Right forelimb (tissue), 1 donor: ENCODE results near the gene NIF3L1.
"Not testable (repeated sequence)": the region's sequence is repeated elsewhere in the genome, so short reads cannot be mapped to it uniquely, and the experiment has no call there.

Experiments used
- DNase-seq: peaks from one replicate; pipeline ENCODE4 v3.0.0-alpha.2; 2018

The NIF3L1 gene

GRCh38 chr2:200873560-200873959 is 15.6 kb upstream of the NIF3L1 start:
- DNase-seq = no peak

DNA sequence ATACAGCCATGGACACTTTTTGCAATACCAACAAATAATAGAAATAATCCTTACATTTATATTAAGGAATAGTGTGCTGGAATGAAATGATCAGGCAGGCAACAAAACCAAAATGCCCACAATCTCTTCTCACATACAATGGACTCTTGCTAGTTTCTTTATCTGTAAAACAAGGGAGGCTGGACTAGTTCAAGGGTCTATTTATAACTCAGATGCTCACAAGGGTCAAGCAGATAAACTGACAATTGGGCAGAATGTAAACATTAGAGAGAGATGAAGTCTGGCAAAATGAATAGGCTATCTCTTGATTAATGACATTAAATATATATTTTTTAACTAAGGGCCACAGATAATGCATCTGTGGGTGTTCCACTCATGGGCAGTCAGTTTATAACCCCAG is 11.7 kb upstream of the NIF3L1 start:
- no peak for DNase-seq

DNA sequence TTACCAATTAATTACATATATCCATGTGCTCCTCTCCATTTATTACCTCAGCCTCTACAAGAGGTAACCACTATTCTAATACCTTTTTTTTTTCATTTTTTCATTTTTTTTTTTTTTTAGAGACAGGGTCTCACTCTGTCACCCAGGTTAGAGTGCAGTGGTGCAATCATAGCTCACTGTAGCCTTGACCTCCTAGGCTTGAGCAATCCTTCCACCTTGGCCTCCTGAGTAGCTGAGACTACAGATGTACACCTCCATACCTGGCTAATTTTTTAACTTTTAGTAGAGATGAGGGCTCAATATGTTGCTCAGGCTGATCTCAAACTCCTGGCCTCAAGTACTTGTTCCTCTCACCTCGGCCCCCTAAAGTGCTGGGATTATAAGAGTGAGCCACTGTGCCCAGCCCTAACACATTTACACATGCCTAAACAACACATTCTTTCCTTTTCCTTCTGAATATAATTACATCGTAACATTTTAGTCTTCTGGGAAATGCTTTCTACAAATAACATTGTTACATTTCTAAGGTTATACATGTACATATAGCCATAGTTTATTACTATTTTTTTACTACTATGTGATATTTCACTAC is 10.8 kb upstream of the NIF3L1 start:
- DNase-seq = no peak

GRCh38 chr2:200881715-200882249 is 7.4 kb upstream of the NIF3L1 start:
- DNase-seq = not testable (repeated sequence)

- no peak for DNase-seq
These were observed 10.3 kb downstream of the NIF3L1 start for GRCh38 chr2:200899482-200899881.

DNA sequence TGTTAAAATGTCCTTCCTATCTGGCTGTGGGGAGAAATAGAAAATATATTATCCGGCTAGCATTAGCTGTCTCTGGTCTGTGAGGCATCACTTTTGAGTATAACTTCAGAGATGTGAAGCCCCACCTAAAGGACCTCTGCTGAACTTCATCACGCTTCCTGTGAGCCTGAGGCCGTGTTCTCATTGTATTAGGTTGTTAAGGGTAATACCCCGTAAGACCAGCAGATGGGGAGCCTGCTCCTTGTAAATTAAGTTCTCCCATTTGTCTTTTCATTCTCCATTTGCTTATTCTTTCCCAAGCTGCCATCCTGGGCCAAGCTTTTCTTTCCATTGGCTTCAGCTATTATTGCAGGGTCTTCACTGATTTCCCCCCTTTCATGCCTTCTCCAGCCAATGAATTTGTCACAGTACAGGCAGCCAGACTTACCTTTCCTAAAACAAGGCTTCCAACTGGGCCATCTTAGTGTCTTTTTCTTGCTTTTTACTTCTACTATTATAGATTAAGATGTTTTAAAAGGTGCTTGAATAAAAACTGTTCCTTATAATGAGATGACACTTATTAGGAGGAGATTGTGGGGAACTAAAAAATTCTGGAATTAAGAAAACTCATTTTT is 12.4 kb downstream of the NIF3L1 start:
- peak; percentile 64 for DNase-seq

GRCh38 chr2:200905618-200906296 is 16.6 kb downstream of the NIF3L1 start:
- DNase-seq = peak; percentile 66

- DNase-seq = no peak
These were observed 20.8 kb downstream of the NIF3L1 start for GRCh38 chr2:200909958-200910357.

DNA sequence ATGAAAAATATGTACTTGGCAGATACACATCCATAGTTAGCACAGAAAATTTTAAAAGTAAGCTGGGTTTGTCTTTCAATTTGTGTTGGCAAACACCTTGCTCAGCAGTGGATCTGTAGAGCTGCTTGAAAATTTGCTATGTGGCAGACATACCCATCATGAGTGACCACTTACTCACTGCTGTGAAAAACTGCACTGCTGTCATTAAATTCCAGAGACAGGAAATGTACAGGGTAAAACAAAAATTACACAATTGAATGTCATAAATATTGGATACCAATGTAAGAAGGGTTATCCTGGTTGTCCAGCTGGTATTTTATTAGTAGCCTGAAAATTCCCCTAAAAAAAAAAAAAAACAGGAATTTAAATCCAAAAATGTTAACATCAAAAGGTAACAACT is 24.5 kb downstream of the NIF3L1 start:
- DNase-seq = no peak

- no peak for DNase-seq
These were observed 33.3 kb downstream of the NIF3L1 start for GRCh38 chr2:200922439-200922838.

GRCh38 chr2:200929334-200930249 is 40.4 kb downstream of the NIF3L1 start:
- no peak for DNase-seq

DNA sequence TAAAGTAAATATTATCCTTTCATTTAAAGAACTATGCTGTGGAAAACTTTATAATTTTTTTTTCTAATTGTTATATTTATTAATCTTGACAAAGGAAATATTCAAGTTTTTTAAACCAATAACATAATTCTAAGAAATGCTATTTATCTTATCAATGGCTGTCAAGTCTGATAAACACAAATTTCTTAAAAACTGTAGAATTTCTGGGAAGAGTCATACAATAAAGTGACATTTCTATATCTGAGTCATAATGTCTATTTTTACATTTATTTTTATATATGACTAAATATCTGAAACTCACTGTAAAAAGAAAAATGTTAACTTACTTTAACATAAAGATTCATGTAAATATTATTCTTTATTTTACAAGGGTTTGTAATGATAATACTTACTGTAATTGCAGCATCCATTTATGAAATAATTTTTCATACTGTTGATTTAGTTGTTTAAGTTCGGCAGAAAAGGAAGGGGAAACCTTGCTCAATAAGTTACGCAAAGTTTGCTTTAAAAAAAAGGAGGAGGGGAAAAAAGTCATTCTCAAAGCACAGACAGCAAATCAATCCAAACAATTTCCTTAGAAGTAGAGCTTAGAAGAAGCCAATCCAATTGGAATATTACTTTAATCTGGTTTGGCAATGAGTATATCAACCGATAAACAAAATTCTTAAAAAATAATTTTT is 41.9 kb downstream of the NIF3L1 start:
- no peak for DNase-seq

DNA sequence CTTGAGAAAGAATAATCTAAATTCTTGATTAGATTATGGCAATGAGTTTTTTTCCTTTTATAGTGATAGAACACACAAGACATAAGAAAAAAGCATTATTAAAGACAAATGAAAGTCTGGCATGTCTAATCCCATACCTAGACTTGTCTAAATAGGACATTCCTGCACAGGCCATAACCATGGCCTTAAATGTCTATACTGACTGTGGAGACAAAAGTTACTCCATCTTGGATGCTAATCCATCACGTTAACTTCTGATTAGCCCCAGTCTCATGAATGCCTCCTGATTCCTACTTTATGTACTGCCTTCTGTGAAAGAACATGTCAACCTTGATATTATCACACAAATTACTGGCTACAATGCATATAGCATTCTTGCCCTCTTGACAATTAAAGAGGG is 50.7 kb downstream of the NIF3L1 start:
- DNase-seq = no peak

DNA sequence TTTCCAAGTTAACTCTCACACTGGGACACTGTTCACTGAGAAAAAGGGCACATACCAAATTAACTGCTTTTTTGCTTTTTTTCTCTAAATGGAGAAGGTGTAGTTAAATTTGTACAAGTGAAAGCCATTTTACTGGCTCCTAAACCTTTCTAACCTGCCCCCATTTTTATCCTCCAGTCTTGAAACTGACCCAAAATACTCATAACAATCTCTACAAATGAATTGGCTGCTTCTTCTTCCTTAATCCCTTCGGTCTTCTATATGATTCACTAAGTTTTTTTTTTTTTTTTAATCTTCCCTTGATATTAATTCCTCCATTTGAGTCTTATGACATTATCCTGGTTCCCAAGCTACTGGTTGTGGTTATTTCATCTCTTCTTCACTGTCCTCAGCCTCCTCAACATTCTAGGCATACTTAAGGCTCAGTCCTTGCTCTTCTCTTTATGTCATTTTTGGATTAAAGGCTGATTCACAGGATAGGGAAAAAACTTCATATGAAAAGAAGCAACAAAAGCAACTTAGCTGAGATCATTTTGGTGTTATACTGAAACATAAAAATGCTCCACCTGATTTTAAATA is 54.4 kb downstream of the NIF3L1 start:
- DNase-seq = no peak

DNA sequence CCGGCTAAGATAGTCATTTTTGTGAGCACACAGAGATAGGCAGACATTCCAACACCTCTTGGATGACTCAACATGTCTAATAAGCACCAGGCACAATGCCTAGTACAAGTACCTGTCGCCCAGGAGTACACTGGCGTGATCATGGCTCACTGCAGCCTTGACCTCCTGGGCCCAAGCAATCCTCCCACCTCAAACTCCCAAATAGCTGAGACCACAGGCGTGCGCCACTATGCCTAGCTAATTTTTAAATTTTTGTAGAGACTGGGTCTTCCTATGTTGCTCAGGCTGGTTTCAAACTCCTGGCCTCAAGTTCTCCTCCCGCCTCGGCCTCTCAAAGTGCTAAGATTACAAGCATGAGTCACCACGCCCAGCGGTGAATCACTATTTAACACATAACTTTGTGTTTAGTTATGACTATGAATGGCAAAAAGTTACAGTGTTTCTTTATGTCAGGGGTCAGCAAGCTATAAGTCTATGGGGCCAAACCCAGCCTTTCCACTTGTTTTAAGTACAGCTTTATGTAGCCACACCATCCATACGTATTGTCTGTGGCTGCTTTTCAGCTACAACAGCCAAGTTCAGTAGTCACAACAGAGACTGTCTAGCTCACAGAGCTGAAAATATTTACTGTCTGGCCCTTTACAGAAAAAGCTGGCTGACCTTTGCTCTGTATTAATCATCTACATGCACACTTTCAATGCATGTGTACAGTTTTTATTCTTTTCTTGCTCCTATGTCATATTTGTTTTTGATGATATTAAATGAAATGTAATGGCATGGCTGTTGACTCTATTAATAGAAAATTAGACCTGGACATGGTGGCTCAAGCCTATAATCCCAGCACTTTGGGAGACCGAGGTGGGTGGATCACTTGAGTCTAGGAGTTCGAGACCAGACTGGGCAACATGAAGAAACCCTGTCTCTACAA is 55.6 kb downstream of the NIF3L1 start:
- no peak for DNase-seq

- no peak for DNase-seq
These were observed 56.2 kb downstream of the NIF3L1 start for GRCh38 chr2:200945395-200945729.

DNA sequence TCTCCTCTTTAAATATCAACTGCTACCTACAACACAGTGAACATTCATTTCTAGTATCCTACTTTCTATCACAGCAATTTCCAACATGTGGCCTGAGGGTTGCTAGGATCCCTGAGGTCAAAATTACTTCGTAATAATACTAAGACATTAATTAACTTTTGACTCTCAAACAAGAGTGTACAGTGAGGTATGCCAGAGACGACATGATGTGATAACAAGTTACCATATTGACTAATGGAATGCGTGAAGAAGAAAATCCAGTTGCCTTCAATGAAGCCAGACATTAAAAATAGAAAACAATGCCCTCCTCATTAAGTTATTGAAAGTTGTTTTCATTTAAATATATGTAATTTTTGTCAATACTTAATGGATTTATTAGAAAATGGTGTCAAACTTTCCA is 61.2 kb downstream of the NIF3L1 start:
- no peak for DNase-seq
